ENCODE data around the gene SPEG. TPM values are rescaled to one million over a fixed set of nuclear protein-coding genes. Genes with fewer than 3 reads are reported as not detected.

Gene SPEG
- total and polyA plus RNA-seq, 2 of the 8 experiments (the other 6 are each of a cell fraction or from before 2014, with no cell fraction given), result 19.9 to 32.0 TPM

DNA sequence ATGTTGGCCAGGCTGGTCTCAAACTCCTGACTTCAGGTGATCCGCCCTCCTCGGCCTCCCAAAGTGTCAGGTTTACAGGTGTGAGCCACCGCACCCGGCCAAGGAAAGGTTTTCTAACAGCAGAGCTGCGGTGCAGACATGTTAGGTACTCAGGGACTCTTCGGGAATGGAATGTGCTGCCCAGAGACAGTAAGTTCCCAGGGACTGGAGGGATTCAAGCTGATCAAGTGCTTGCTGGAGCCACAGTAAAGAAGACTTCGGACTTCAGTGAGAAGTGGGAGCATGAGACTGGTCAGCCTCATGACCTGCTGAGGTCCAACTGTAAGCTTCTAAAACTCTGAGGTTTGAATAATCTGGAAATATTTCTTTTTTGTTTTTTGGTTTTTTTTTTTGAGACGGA, 24.3 kb upstream of the SPEG start:
- POLR2A ChIA-PET (ENCODE audit: partially characterized antibody), result interaction anchor here (1.2 kb wide), 1 partner anchor 22 kb away, joined by 4 read pairs; the partner anchor contains the start of gene DNPEP
- H2BK5ac ChIP-seq (ENCODE audit: low read depth, low read length), result no peak overlapping the region
- no peak overlapping the region for H2BK12ac ChIP-seq (ENCODE audit: low read depth, low read length)
- H3K79me2 ChIP-seq (ENCODE audit: control insufficient read depth in 1 of 2, insufficient read depth in 2 of 2, low read length in 2 of 2), result no peaks in the 10 kb centered on the region
- H3K23me2 ChIP-seq (ENCODE audit: low read depth, low read length), result no peaks in the 10 kb centered on the region
- no peaks in the 10 kb centered on the region for H3K36me3 ChIP-seq (ENCODE audit: control insufficient read depth in 2 of 4, insufficient read depth in 4 of 4, low read length in 3 of 4)
- peaks cover 0 to 2% (median 0%) of the 10 kb centered on the region in 4 experiments; a peak in 2 of 7 replicates for H3K27me3 ChIP-seq (replicated peaks in 1 of 4; ENCODE audit: control insufficient read depth in 3 of 4, extremely low read depth in 1 of 4, insufficient read depth in 3 of 4, low read length in 3 of 4)
- no peak overlapping the region for H3K23ac ChIP-seq (ENCODE audit: insufficient read length)
- no peak overlapping the region for H2AK5ac ChIP-seq (ENCODE audit: low read depth, low read length)
- no peak overlapping the region for H3K9ac ChIP-seq (replicated peaks in 1 of 4; ENCODE audit: extremely low read depth in 1 of 4, low read depth in 3 of 4, low read length in 3 of 4)
- H4K91ac ChIP-seq (replicated peaks; ENCODE audit: insufficient read length, low read length), result no peak overlapping the region
- no peak overlapping the region for H3K18ac ChIP-seq (ENCODE audit: extremely low read depth, low read length)
- DNase-seq (ENCODE audit: low read depth in 1 of 2, low spot score in 2 of 2), result no peak
- no peaks in the 10 kb centered on the region for H3K9me3 ChIP-seq (ENCODE audit: insufficient read depth in 2 of 2, low read depth in 1 of 2, low read length in 1 of 2)
- no peak overlapping the region for H3K4me3 ChIP-seq (ENCODE audit: extremely low read depth in 1 of 4, insufficient read depth in 2 of 4, low read depth in 3 of 4, low read length in 4 of 4)
- no peak for FAIRE-seq
- no peaks in the 10 kb centered on the region for H3K79me1 ChIP-seq (ENCODE audit: low read depth, low read length)
- peaks cover 0 to under 1% (median 0%) of the 10 kb centered on the region in 4 experiments; a peak in 3 of 7 replicates for H3K4me1 ChIP-seq (replicated peaks in 1 of 4; ENCODE audit: control insufficient read depth in 3 of 4, insufficient read depth in 4 of 4, low read length in 3 of 4)
- CTCF ChIA-PET (ENCODE audit: partially characterized antibody), result interaction anchor here (1.0 to 13.0 kb wide), 12 partner anchors 8 to 116 kb away, joined by 3 to 407 read pairs (median 4); partner anchors contain the start of genes DES, DNPEP, GMPPA and SPEG
- H3K4ac ChIP-seq (replicated peaks; ENCODE audit: insufficient read length, low read depth, low read length), result no peak overlapping the region
- no peak overlapping the region for H4K5ac ChIP-seq (ENCODE audit: insufficient read length, low read depth, low read length)
- no peak overlapping the region for H3K27ac ChIP-seq (ENCODE audit: low read depth, low read length)
- no peak overlapping the region for H2BK15ac ChIP-seq (ENCODE audit: low read length)
- no peak overlapping the region for H3K4me2 ChIP-seq (ENCODE audit: insufficient read depth in 1 of 2, low read depth in 2 of 2, low read length in 2 of 2)
- H2AFZ ChIP-seq (ENCODE audit: low read length), result no peak overlapping the region
- TF ChIP-seq CREB1 (IDR thresholded peaks at IDR 0.05), result no peak
- no peak for TF ChIP-seq NANOG (IDR thresholded peaks at IDR 0.05; ENCODE audit: insufficient read depth, low read depth, low read length, poor library complexity, severe bottlenecking)
- WGBS, 2 experiments (ENCODE audit: extremely low coverage in 1 of 2, insufficient coverage in 1 of 2, insufficient read length in 1 of 2, insufficient replicate concordance in 2 of 2, low coverage in 1 of 2, low lambda C conversion rate in 2 of 2, missing lambda C conversion rate in 1 of 2), result 85% methylated on average over 7 of the region's 8 CpGs; no CpG with 5 or more reads in 1 of the 2 experiments
- no peak overlapping the region for H3K14ac ChIP-seq (ENCODE audit: insufficient read length)
- H3K56ac ChIP-seq (replicated peaks; ENCODE audit: insufficient read length, low read depth, low read length), result no peak overlapping the region
- no peak overlapping the region for H2BK120ac ChIP-seq (replicated peaks; ENCODE audit: low read depth, low read length)
- H4K8ac ChIP-seq (ENCODE audit: extremely low read depth, insufficient read depth, low read length), result no peak overlapping the region
- no peaks in the 10 kb centered on the region for H4K20me1 ChIP-seq (replicated peaks in 1 of 2; ENCODE audit: control insufficient read depth in 1 of 2, insufficient read depth in 2 of 2, low read length in 2 of 2)
- H2BK20ac ChIP-seq (ENCODE audit: low read length), result no peak overlapping the region
